NCI-H345 (cell line): ENCODE results near the gene KRT26.
A peak's percentile ranks its signal among the peaks of the same experiment; 100 is the strongest.
"Not testable (repeated sequence)": the region's sequence is repeated elsewhere in the genome, so short reads cannot be mapped to it uniquely, and the experiment has no call there.

Experiments used
- DNase-seq: peaks from one replicate; lab custom pipeline; 2025; lab: John Stamatoyannopoulos, UW

KRT26 gene

GRCh38 chr17:40772101-40772500, at the start of gene KRT26:
KRT26 (minus strand) TSS chr17:40772201; CDS start chr17:40772113, 88 bp downstream.
- DNase-seq, result no peak

GRCh38 chr17:40821536-40821935, 49.5 kb upstream of the KRT26 start:
- DNase-seq, result no peak

GRCh38 chr17:40820228-40820838, 48.3 kb upstream of the KRT26 start:
- no peak for DNase-seq

- DNase-seq, result no peak
Observed at GRCh38 chr17:40819528-40820125, 47.6 kb upstream of the KRT26 start.

- peak; percentile 85 for DNase-seq
Observed at GRCh38 chr17:40818733-40819527, 46.9 kb upstream of the KRT26 start.

- DNase-seq, result no peak
Observed at GRCh38 chr17:40818343-40818732, 46.3 kb upstream of the KRT26 start.

- no peak for DNase-seq
Observed at GRCh38 chr17:40817103-40817682, 45.2 kb upstream of the KRT26 start.

- DNase-seq, result no peak
Observed at GRCh38 chr17:40816569-40816968, 44.6 kb upstream of the KRT26 start.

- DNase-seq, result no peak
Observed at GRCh38 chr17:40815381-40815780, 43.4 kb upstream of the KRT26 start.

- not testable (repeated sequence) for DNase-seq
Observed at GRCh38 chr17:40814657-40815056, 42.7 kb upstream of the KRT26 start.

- no peak for DNase-seq
Observed at GRCh38 chr17:40813804-40814203, 41.8 kb upstream of the KRT26 start.

- no peak for DNase-seq
Observed at GRCh38 chr17:40812639-40813038, 40.6 kb upstream of the KRT26 start.

- no peak for DNase-seq
Observed at GRCh38 chr17:40810494-40810893, 38.5 kb upstream of the KRT26 start.

- no peak for DNase-seq
Observed at GRCh38 chr17:40809721-40810421, 37.9 kb upstream of the KRT26 start.

- DNase-seq, result no peak
Observed at GRCh38 chr17:40806131-40806530, 34.1 kb upstream of the KRT26 start.

- peak; percentile 84 for DNase-seq
Observed at GRCh38 chr17:40803617-40804082, 31.6 kb upstream of the KRT26 start.

GRCh38 chr17:40801157-40801556, 29.2 kb upstream of the KRT26 start:
- no peak for DNase-seq

GRCh38 chr17:40800381-40800780, 28.4 kb upstream of the KRT26 start:
- DNase-seq, result no peak

- no peak for DNase-seq
Observed at GRCh38 chr17:40799859-40800258, 27.9 kb upstream of the KRT26 start, which contains the start of gene KRT28. KRT28 (minus strand) TSS chr17:40799959; CDS start chr17:40799893, 66 bp downstream.

- DNase-seq, result no peak
Observed at GRCh38 chr17:40796846-40797245, 24.8 kb upstream of the KRT26 start.

GRCh38 chr17:40795019-40795667, 23.1 kb upstream of the KRT26 start:
- no peak for DNase-seq
